Measurements from ENCODE around the gene GPR173. TPM values are rescaled to one million over a fixed set of nuclear protein-coding genes. Genes with fewer than 3 reads are reported as not detected.

The GPR173 gene
- polyA plus RNA-seq, 4 donors = 14.1 to 24.5 (median 17.1) TPM

GRCh38 chrX:53088136-53088974 is 39.8 kb downstream of the GPR173 start:
- peak in 1 of 4 donors; percentile 60 for DNase-seq (ENCODE audit: low read depth in 4 of 4, low spot score in 3 of 4)

DNA sequence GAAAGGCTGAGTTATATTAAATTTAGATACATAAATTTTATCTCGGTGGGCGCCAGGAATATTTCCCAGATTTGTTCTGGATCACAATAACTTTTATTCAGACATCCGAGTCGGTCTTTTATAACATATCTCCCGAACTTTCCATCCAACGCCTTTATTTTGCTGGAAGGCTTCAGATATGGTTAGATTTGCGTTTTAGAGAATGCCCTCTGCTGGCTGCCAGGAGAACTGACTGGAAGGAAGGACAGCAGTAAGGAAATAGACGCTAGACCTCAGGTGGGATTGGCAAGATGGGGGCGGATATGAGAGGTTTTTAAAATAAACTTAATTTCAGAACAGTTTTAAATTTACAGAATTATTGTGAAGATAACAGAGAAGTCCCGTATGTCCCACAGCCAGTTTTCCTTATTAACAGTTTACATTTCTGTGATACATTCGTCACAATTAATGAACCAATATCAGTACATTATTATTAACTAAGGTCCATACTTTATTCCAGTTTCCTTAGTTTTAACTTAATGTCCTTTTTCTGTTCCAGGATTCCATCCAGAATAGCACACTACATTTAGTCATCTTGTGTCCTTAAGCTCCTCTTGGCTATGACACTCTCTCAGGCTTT is 40.7 kb downstream of the GPR173 start:
- DNase-seq (ENCODE audit: low read depth in 4 of 4, low spot score in 3 of 4) = no peak

DNA sequence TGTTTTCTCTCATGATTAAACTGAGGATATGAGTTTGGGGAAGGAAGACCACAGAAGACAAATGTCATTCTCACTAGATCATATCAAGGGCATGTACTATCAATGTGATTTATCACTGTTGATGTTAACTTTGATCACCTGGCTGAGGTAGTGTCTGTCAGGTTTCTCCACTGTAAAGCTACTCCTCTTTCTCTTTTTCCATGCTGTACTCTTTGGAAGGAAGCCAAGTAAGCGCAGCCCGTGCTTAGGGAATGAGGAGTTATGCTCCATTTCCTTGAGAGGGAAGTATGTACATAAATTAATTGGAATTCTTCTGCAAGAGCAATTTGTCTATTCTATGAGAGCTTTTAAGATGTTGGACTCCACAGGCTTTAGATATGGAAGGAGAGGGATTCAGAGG is 41.3 kb downstream of the GPR173 start:
- DNase-seq (ENCODE audit: low read depth in 4 of 4, low spot score in 3 of 4) = no peak

DNA sequence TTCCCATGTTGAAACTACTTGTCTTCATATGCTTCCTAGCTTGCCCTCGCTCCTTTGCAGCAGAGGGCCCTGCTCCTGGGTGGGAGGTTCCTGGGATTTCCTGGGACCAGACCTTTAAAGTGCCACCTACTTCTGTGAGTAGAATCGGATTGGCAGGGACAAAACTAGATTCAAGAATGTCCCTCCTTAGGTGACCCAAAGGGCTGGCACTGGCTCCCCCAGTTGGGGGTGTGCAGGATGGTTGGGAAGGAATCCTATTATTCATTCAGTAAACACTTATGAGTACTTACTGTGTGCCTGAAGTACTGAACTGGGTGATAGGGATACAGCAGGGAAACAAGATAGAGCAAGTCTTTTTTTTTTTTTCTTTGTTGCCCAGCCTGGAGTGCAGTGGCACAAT is 42.8 kb downstream of the GPR173 start:
- no peak for DNase-seq (ENCODE audit: low read depth in 4 of 4, low spot score in 3 of 4)

DNA sequence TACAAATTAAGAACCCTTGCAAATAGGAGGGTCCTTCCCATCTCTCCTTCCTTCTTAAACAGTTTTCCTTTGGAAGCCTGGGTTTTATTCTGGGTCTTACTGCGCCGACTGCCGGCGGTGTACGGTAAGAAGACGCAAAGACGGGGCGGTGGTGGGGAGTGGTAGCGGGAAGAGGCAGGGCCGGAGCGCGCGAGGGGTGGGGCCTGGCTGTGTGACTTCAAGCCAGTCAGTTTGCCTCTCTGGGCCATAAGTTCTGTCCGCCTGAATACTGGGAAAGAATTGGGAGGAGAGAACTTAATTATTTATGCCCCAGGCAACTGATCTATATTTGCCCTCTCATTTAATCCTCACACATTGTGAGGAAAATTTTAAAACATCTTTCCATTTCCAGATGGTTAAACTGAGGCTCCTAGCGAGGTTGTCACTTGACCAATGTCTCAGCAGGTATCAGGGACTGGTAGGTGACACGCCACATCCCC is 44.6 kb downstream of the GPR173 start:
- DNase-seq (ENCODE audit: low read depth in 4 of 4, low spot score in 3 of 4) = no peak

GRCh38 chrX:53093748-53094581 is 45.4 kb downstream of the GPR173 start, which contains the start of gene KANTR:
KANTR (plus strand) TSS chrX:53094142; CDS start chrX:53124273, 30,131 bp downstream.
- DNase-seq (ENCODE audit: low read depth in 4 of 4, low spot score in 3 of 4) = peak in 3 of 4 donors; percentile 73 to 90 (median 88)

DNA sequence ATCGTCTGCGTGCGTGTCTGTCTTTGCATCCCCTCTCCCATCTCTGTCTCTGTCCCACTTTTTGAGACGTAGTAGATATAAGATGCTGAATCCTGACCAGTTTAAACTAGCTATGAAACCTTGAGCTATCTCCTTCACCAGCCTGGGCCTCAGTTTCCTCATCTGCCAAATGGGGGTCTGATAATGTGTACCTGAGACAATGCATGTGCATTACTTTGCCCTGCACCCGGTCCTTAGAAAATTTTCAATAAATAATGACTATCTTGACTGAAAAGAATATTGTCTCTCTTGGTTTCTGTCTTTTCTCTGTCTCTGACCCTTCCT is 46.0 kb downstream of the GPR173 start:
- no peak for DNase-seq (ENCODE audit: low read depth in 4 of 4, low spot score in 3 of 4)

DNA sequence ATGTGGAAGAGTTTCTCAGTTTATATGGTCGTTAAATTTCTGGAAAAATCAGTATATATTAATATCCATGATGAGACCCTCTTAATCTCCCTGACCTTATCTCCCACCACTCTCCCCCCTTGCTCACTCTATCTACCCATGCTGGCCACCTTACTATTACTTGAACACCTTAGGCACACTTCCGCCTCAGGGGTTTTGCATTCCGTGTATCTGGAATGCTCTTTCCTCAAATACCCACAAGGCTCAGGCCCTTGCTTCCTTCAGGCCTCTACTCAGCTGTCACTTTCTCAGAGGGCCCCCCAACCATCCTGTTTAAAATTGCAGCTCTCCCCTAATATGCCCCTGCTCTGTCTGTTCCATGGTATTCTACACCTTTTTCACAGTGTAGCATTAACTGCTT is 47.2 kb downstream of the GPR173 start:
- no peak for DNase-seq (ENCODE audit: low read depth in 4 of 4, low spot score in 3 of 4)

GRCh38 chrX:53114864-53115549 is 66.4 kb downstream of the GPR173 start:
- DNase-seq (ENCODE audit: low read depth in 4 of 4, low spot score in 3 of 4) = no peak

DNA sequence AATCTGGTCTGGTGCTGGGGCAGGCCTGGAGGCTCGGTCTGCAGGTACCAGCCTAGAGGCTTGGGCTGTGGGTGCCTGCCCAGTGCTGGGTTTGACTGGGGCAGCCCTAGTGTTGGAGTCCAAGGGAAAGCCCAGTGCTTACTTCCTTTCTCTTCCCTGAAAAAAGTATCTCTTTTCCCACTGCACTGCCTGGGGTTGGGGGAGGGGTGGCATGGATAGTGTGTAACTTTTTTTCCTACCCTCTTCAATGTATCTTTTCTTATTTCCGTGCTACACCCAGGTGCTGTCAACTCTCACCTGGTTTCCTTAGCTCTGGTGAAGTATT is 66.9 kb downstream of the GPR173 start:
- DNase-seq (ENCODE audit: low read depth in 4 of 4, low spot score in 3 of 4) = no peak

DNA sequence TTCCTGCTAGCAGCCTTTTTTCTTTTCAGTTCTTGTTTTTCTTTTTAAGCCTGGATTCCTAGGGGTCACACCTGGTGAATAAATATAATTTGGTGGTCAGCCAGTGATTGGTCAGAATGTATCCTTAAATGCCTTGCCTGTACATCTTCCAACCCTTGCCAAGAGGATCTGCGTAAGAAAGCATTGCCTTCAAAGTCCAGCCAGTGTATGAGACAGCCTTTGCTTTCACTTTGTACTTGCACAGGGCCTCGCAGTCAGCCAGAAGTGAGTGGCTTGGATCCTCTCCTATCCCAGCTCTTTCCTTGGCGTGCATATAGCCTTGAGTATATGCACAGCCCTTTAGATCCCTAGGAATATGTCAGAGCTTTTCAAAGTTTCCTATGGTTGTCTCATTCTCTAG is 67.5 kb downstream of the GPR173 start:
- DNase-seq (ENCODE audit: low read depth in 4 of 4, low spot score in 3 of 4) = no peak

GRCh38 chrX:53122013-53122412 is 73.4 kb downstream of the GPR173 start:
- no peak for DNase-seq (ENCODE audit: low read depth in 4 of 4, low spot score in 3 of 4)

DNA sequence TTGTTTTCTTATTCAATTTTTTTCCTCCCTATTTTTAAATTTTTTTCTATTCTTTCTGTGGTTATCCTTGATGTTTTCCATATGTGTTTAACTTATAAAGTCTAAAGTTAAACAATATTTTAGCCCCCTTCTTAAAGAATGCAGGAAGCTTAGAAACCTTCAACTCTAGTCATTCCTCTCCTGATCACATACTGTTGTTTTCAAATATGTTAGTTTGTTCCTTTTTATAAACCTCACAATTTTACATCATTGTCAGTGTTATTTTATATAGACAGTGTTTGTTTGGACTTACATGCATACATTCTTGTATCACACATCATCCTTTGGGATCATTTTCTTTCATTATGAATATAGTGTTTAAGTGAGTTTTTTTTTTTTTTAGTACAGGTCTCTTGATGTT is 76.9 kb downstream of the GPR173 start:
- DNase-seq (ENCODE audit: low read depth in 4 of 4, low spot score in 3 of 4) = no peak

- DNase-seq (ENCODE audit: low read depth in 4 of 4, low spot score in 3 of 4) = no peak
Measured at GRCh38 chrX:53126377-53126776, 77.8 kb downstream of the GPR173 start.

DNA sequence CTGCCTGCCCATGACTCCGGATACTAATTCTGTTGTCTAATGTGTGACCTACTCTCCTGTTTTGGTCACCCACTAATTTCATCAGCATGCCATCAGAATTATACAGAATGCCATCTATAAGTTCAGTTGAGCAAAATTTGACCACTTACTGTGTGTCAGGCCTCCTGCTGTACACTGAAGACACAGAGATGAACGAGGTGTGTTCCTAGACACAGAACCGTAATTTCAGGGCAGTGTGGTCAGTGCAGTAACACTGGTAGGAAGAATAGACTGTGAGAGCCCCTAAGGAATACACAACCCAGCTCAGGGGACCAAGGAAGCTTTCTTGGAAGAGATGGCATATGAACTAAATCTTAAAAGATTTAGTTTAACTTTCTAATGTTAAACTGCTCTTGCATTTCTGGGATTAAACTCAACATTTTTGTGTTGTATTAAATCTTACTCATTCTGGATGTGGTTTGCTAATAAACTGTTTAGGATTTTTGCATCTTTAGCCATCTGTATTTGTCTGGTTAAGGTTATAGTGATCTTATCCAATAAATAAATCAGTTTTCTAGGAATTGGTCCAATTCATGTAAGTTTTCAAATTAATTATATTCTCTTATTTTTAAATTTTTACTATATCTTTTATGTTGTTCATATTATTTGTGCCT is 79.6 kb downstream of the GPR173 start:
- DNase-seq (ENCODE audit: low read depth in 4 of 4, low spot score in 3 of 4) = no peak

Other genes with a start within 250 kb of the GPR173 start
- gene XAGE5, start 237.5 kb upstream of the GPR173 start, polyA plus RNA-seq (ENCODE audit: insufficient read length in 4 of 4) = not detected
- gene XAGE3, start 180.7 kb upstream of the GPR173 start, polyA plus RNA-seq (ENCODE audit: insufficient read length in 4 of 4) = not detected
- 10 to 100 TPM; 12.1 to 22.5 (median 16.4) TPM for gene FAM156B, start 151.5 kb upstream of the GPR173 start, polyA plus RNA-seq (ENCODE audit: insufficient read length in 4 of 4)
- 10 to 100 TPM; 21.5 to 42.1 (median 27.7) TPM for gene FAM156A, start 90.3 kb upstream of the GPR173 start, polyA plus RNA-seq (ENCODE audit: insufficient read length in 4 of 4)
- 10 to 100 TPM; 31.2 to 43.8 (median 34.5) TPM for gene TSPYL2, start 33.6 kb downstream of the GPR173 start, polyA plus RNA-seq (ENCODE audit: insufficient read length in 4 of 4)
- gene KANTR, start 45.4 kb downstream of the GPR173 start, polyA plus RNA-seq (ENCODE audit: insufficient read length in 4 of 4) = 10 to 100 TPM; 12.1 to 37.6 (median 26.7) TPM
- 10 to 100 TPM; 61.3 to 76.7 (median 70.7) TPM for gene KDM5C, start 176.4 kb downstream of the GPR173 start, polyA plus RNA-seq (ENCODE audit: insufficient read length in 4 of 4)
- 10 to 100 TPM; 12.3 to 18.4 (median 13.7) TPM for gene IQSEC2, start 232.8 kb downstream of the GPR173 start, polyA plus RNA-seq (ENCODE audit: insufficient read length in 4 of 4)

Data from left renal pelvis (tissue), 4 donors.